ENCODE measurements around the gene HSBP1L1. TPM values are rescaled to one million over a fixed set of nuclear protein-coding genes. Genes with fewer than 3 reads are reported as not detected.

The HSBP1L1 gene
- total and polyA plus RNA-seq, 2 of the 13 experiments (the other 11 are each of a cell fraction or from before 2014, with no cell fraction given): 22.6 to 45.1 TPM

- no peak for TF ChIP-seq CBX5 (CRISPR knock-in tag; IDR thresholded peaks at IDR 0.05; ENCODE audit: borderline replicate concordance)
- TF ChIP-seq PHF8 (CRISPR knock-in tag; IDR thresholded peaks at IDR 0.05): no peak
- TF ChIP-seq SAP130 (CRISPR knock-in tag; IDR thresholded peaks at IDR 0.05; ENCODE audit: low read depth): peak; percentile 85
- no peak for TF ChIP-seq MBNL3 (CRISPR knock-in tag; conservative IDR thresholded peaks at IDR 0.05)
- no peak for TF ChIP-seq ZNF546 (CRISPR knock-in tag; conservative IDR thresholded peaks at IDR 0.05)
- no peak for TF ChIP-seq ISL2 (CRISPR knock-in tag; IDR thresholded peaks at IDR 0.05)
- no peak for TF ChIP-seq ZNF703 (CRISPR knock-in tag; IDR thresholded peaks at IDR 0.05; ENCODE audit: borderline replicate concordance)
- no peak for TF ChIP-seq FOXA1 (IDR thresholded peaks at IDR 0.05)
- no peak; the same call in 1 of the 2 replicates for TF ChIP-seq FOXA1 (CRISPR knock-in tag; IDR thresholded peaks at IDR 0.05)
- no peak for TF ChIP-seq SNAPC2 (CRISPR knock-in tag; IDR thresholded peaks at IDR 0.05)
- no peak for TF ChIP-seq TAF1 (CRISPR knock-in tag; IDR thresholded peaks at IDR 0.05)
- TF ChIP-seq ZNF30 (CRISPR knock-in tag; IDR thresholded peaks at IDR 0.05): no peak
- no peak for TF ChIP-seq THAP9 (CRISPR knock-in tag; IDR thresholded peaks at IDR 0.05; ENCODE audit: borderline replicate concordance)
- TF ChIP-seq ZNF136 (CRISPR knock-in tag; IDR thresholded peaks at IDR 0.05; ENCODE audit: low read depth): no peak
- TF ChIP-seq FLYWCH1 (CRISPR knock-in tag; IDR thresholded peaks at IDR 0.05): no peak
- no peak for TF ChIP-seq PRDM15 (CRISPR knock-in tag; IDR thresholded peaks at IDR 0.05)
- no peak for TF ChIP-seq NCOA5 (CRISPR knock-in tag; IDR thresholded peaks at IDR 0.05)
- no peak for TF ChIP-seq DR1 (CRISPR knock-in tag; IDR thresholded peaks at IDR 0.05)
- no peak for TF ChIP-seq ZBTB7A (CRISPR knock-in tag; IDR thresholded peaks at IDR 0.05)
- TF ChIP-seq ZNF557 (CRISPR knock-in tag; IDR thresholded peaks at IDR 0.05): no peak
- TF ChIP-seq ZGPAT (CRISPR knock-in tag; IDR thresholded peaks at IDR 0.05): no peak; the same call in 1 of the 2 replicates
- TF ChIP-seq SCMH1 (CRISPR knock-in tag; IDR thresholded peaks at IDR 0.05; ENCODE audit: borderline replicate concordance): no peak
- no peak for TF ChIP-seq TEF (CRISPR knock-in tag; IDR thresholded peaks at IDR 0.05)
Measured at GRCh38 chr18:79985172-79985571, 20.7 kb downstream of the HSBP1L1 start (continued).

Measured in HepG2 (cell line).